Hepatocyte (in vitro differentiated cells): ENCODE data around the gene ME3. TPM values are rescaled to one million over a fixed set of nuclear protein-coding genes. Genes with fewer than 3 reads are reported as not detected.

ENCODE experiments used
- DNase-seq: peaks from one replicate; pipeline ENCODE4 v3.0.0-alpha.2; 2016; ENCODE audit warnings: low spot score
- H2AFZ ChIP-seq: fragments of 200-600 bp; sonication (generic); 2 replicates; pipeline ENCODE4 v1.6.0; 2016; ENCODE audit warnings: antibody characterized with exemption, mild to moderate bottlenecking
- H3K27ac ChIP-seq: fragments of 200-600 bp; sonication (generic); 2 replicates; pipeline ENCODE4 v1.5.1; 2016; ENCODE audit warnings: mild to moderate bottlenecking
- H3K27me3 ChIP-seq: fragments of 200-600 bp; sonication (generic); 2 replicates; pipeline ENCODE4 v1.6.1; 2016
- H3K36me3 ChIP-seq: fragments of 200-600 bp; sonication (generic); replicated peaks from 2 replicates; pipeline ENCODE4 v1.5.1; 2016; ENCODE audit warnings: low read depth; ENCODE audit not compliant: insufficient read depth
- H3K4me1 ChIP-seq: fragments of 200-600 bp; sonication (generic); 2 replicates; pipeline ENCODE4 v1.5.1; 2016; ENCODE audit warnings: mild to moderate bottlenecking, moderate library complexity; ENCODE audit not compliant: insufficient read depth
- H3K4me2 ChIP-seq: fragments of 200-600 bp; sonication (generic); 2 replicates; pipeline ENCODE4 v1.6.0; 2016
- H3K4me3 ChIP-seq: fragments of 200-600 bp; sonication (generic); 2 replicates; pipeline ENCODE4 v1.5.1; 2016; ENCODE audit warnings: mild to moderate bottlenecking
- H3K79me2 ChIP-seq: fragments of 200-600 bp; sonication (generic); 2 replicates; pipeline ENCODE4 v1.6.0; 2017; ENCODE audit warnings: mild to moderate bottlenecking
- H3K9me2 ChIP-seq: fragments of 200-600 bp; sonication (generic); replicated peaks from 2 replicates; pipeline ENCODE4 v1.6.0; 2017; ENCODE audit warnings: mild to moderate bottlenecking; ENCODE audit not compliant: insufficient read depth
- H3K9me3 ChIP-seq: fragments of 200-600 bp; sonication (generic); 2 replicates; pipeline ENCODE4 v1.5.1; 2016; ENCODE audit warnings: low read depth, mild to moderate bottlenecking
- H4K20me1 ChIP-seq: fragments of 200-600 bp; sonication (generic); 2 replicates; pipeline ENCODE4 v1.6.0; 2016; ENCODE audit warnings: mild to moderate bottlenecking; ENCODE audit not compliant: insufficient read depth, poor library complexity, severe bottlenecking
- EZH2 ChIP-seq: fragments of 200-600 bp; sonication (generic); IDR thresholded peaks from 2 replicates; pipeline ENCODE4 v1.6.1; 2016; ENCODE audit warnings: antibody characterized with exemption, mild to moderate bottlenecking, borderline replicate concordance
- EZH2phosphoT487 ChIP-seq: fragments of 200-600 bp; sonication (generic); IDR thresholded peaks from one replicate; pipeline ENCODE4 v1.6.1; 2018; ENCODE audit warnings: antibody characterized with exemption, mild to moderate bottlenecking, low read depth, moderate library complexity; ENCODE audit not compliant: unreplicated experiment, severe bottlenecking
- WGBS: methylation state at CpG from one replicate; pipeline ENCODE4 v1.1.6; 2016; ENCODE audit warnings: low lambda C conversion rate; ENCODE audit errors: missing lambda C conversion rate; 5-methylcytosine and 5-hydroxymethylcytosine counted together
- polyA plus RNA-seq: library from polyadenylated mRNA; unstranded; fragments of >200 nt; fragmentation: Nextera tagmentation; extraction: Ambion mirVana; gene quantifications from 2 replicates; pipeline ENCODE4 v1.2.1, GENCODE V29; 2016
- total RNA-seq: library from RNA; depleted of rRNA; stranded (reverse); fragments of >200 nt; gene quantifications from 2 replicates; pipeline ENCODE4 v1.2.3, GENCODE V29; 2014
- TF ChIP-seq, protein P1 (sequence below): fragments of 200-600 bp; sonication (generic); IDR thresholded peaks from 2 replicates; pipeline ENCODE4 v1.5.1; 2016; ENCODE audit warnings: antibody characterized with exemption, mild to moderate bottlenecking; ENCODE audit not compliant: poor library complexity

The ME3 gene
- total and polyA plus RNA-seq, 2 experiments from 2014 or later: 10.3 to 16.1 TPM

DNA sequence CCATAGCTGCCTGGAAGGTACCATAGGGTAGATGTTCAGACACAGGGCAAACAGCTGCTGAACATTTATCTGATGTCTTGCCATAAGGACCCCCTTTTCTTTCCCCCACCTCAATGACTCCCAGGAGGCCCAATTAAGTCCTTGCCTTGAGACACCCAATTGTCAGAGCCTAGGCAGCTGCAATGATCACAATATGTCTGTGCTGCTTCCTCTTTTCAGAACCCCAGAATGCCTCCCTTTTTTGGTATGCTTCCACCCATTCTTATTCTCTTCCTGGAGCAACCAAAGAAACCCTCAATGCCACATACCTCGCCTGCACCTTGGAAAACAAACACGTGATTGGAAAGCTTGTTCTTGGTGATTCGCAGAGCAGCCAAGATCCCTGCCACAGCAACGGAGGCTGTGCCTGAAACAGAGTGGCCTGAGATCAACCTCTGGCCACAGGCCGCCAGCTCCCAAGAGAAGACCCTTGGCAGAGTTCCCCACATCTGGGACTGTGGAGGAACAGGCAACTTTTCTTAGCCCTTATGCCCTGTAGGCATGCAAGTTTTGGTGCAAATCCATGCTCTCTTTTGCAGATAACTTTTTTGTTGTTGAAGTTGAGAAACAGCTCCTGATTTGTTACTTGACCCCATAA lies 222.3 kb downstream of the ME3 start:
- WGBS: 93% methylated on average over 5 of the region's 5 CpGs
- H3K4me1 ChIP-seq: no peaks in the 10 kb centered on the region
- no peak for DNase-seq
- no peak overlapping the region for H3K27ac ChIP-seq
- H3K4me3 ChIP-seq: no peak overlapping the region
- H3K9me2 ChIP-seq: no peaks in the 10 kb centered on the region
- no peaks in the 10 kb centered on the region for H3K27me3 ChIP-seq
- TF ChIP-seq, protein P1, sequence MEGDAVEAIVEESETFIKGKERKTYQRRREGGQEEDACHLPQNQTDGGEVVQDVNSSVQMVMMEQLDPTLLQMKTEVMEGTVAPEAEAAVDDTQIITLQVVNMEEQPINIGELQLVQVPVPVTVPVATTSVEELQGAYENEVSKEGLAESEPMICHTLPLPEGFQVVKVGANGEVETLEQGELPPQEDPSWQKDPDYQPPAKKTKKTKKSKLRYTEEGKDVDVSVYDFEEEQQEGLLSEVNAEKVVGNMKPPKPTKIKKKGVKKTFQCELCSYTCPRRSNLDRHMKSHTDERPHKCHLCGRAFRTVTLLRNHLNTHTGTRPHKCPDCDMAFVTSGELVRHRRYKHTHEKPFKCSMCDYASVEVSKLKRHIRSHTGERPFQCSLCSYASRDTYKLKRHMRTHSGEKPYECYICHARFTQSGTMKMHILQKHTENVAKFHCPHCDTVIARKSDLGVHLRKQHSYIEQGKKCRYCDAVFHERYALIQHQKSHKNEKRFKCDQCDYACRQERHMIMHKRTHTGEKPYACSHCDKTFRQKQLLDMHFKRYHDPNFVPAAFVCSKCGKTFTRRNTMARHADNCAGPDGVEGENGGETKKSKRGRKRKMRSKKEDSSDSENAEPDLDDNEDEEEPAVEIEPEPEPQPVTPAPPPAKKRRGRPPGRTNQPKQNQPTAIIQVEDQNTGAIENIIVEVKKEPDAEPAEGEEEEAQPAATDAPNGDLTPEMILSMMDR: no peak
- TF ChIP-seq EZH2phosphoT487: no peak
- no peak for TF ChIP-seq EZH2
- no peaks in the 10 kb centered on the region for H3K79me2 ChIP-seq
- no peaks in the 10 kb centered on the region for H4K20me1 ChIP-seq
- no peak overlapping the region for H2AFZ ChIP-seq
- H3K9me3 ChIP-seq: no peaks in the 10 kb centered on the region
- no peaks in the 10 kb centered on the region for H3K36me3 ChIP-seq
- H3K4me2 ChIP-seq: no peak overlapping the region

DNA sequence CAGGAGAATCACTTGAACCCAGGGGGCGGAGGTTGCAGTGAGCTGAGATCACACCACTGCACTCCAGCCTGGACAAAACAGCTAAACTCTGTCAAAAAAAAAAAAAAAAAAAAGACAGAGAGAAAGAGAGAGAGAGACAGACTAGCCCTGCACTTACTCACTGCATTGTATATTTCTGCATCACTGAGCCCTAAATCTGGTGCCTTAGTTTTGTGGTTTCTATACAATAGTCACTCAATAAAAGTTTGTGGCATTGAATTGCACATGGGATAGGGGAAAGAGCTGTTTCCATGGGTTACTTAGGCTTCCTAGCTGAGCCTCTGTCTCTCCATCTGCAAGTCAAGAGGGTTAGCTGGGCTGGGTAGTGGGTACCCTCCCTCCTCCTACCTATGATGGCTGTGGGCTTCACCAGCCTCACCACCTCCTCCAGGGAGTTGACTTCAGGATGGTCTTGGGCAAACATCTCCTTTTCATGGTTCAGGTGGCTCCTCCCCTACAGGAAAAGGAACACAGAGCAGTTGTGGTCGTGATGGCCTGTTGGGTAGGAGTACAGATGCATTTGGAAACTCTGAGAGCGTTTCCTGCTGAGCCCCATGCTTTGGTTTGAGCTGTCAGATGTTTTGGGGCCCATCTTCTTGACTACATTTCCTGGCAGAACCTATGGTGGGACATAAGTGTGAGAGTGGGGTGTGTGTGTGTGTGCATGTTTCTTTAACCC lies 224.5 kb downstream of the ME3 start:
- no peak overlapping the region for H3K4me3 ChIP-seq
- H3K9me3 ChIP-seq: no peaks in the 10 kb centered on the region
- no peak overlapping the region for H3K27ac ChIP-seq
- no peaks in the 10 kb centered on the region for H4K20me1 ChIP-seq
- no peaks in the 10 kb centered on the region for H3K4me1 ChIP-seq
- H3K27me3 ChIP-seq: no peaks in the 10 kb centered on the region
- no peak overlapping the region for H2AFZ ChIP-seq
- no peak overlapping the region for H3K4me2 ChIP-seq
- WGBS: 91% methylated on average over 3 of the region's 3 CpGs
- no peaks in the 10 kb centered on the region for H3K36me3 ChIP-seq
- H3K9me2 ChIP-seq: no peaks in the 10 kb centered on the region
- H3K79me2 ChIP-seq: no peaks in the 10 kb centered on the region
- no peak for DNase-seq
- TF ChIP-seq EZH2phosphoT487 (no peak), EZH2 (no peak)
- TF ChIP-seq, protein P1: no peak

DNA sequence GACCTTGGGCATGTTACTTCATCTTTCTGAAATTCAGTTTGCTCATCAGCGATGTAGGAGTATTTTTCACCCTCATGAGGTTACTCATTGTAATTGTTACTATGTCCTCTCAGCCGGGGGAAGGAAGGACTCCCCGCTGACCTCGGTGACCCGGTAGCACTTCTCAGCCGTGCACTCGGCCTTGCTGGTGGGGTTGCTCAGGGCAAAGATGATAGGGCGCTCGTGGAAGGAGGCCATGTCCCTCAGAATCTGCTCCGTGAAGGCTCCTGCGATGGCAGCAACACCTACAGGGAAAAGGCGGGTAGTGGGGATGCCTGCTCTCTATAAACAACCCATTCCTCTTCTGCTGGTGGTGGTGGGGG lies 225.5 kb downstream of the ME3 start:
- Histone ChIP-seq H3K27me3 (no peaks in the 10 kb centered on the region), H3K4me2 (no peak overlapping the region)
- 98% methylated on average over 12 of the region's 12 CpGs for WGBS

More for the DNA sequence above, 225.5 kb downstream of the ME3 start:
- Histone ChIP-seq H3K9me3 (no peaks in the 10 kb centered on the region), H4K20me1 (no peaks in the 10 kb centered on the region), H3K4me3 (no peak overlapping the region), H3K4me1 (no peaks in the 10 kb centered on the region), H3K79me2 (no peaks in the 10 kb centered on the region), H3K27ac (no peak overlapping the region), H3K9me2 (no peaks in the 10 kb centered on the region), H2AFZ (no peak overlapping the region), H3K36me3 (no peaks in the 10 kb centered on the region)
- no peak for DNase-seq
- no peak for TF ChIP-seq EZH2
- TF ChIP-seq EZH2phosphoT487: no peak
- TF ChIP-seq, protein P1: no peak
